Activated B cell treated with CpG ODN at 0.5 μM for 24 hours (primary cell): Measurements from ENCODE around the gene COL23A1. TPM values are rescaled to one million over a fixed set of nuclear protein-coding genes. Genes with fewer than 3 reads are reported as not detected.

Source experiments
- ATAC-seq: fragments of 200-7000 bp; cut with Tn5 transposase; one replicate; pipeline ENCODE4 v1.10.0; 2021; ENCODE audit warnings: low read depth, mild to moderate bottlenecking, moderate library complexity
- CTCF ChIA-PET: fragments of 350-600 bp; sonication (Branson Sonifier 250); formaldehyde crosslinking; loops from one replicate; lab custom pipeline; 2021; ENCODE audit warnings: antibody characterized with exemption; lab: Charles Lee
- POLR2A ChIA-PET: fragments of 350-600 bp; sonication (Branson Sonifier 250); formaldehyde crosslinking; loops from one replicate; lab custom pipeline; 2021; ENCODE audit warnings: antibody characterized with exemption; lab: Charles Lee
- DNase-seq: peaks from one replicate; pipeline ENCODE4 v3.0.0; 2022
- H3K27ac Mint-ChIP-seq: one replicate; pipeline ENCODE4 v1.8.0; 2020; ENCODE audit warnings: mixed read lengths
- H3K27me3 Mint-ChIP-seq: one replicate; pipeline ENCODE4 v1.8.0; 2021; ENCODE audit warnings: mixed read lengths
- H3K36me3 Mint-ChIP-seq: one replicate; pipeline ENCODE4 v1.8.0; 2021; ENCODE audit warnings: low read depth, mixed read lengths
- H3K4me1 Mint-ChIP-seq: one replicate; pipeline ENCODE4 v1.8.0; 2021; ENCODE audit warnings: mixed read lengths
- H3K4me3 Mint-ChIP-seq: one replicate; pipeline ENCODE4 v1.8.0; 2020; ENCODE audit warnings: mild to moderate bottlenecking, mixed read lengths
- H3K9me3 Mint-ChIP-seq: one replicate; pipeline ENCODE4 v1.8.0; 2020; ENCODE audit warnings: mixed read lengths
- CTCF ChIP-seq: fragments of 200-600 bp; IDR thresholded peaks from one replicate; pipeline ENCODE4 v1.8.0; 2022; ENCODE audit warnings: antibody characterized with exemption, mild to moderate bottlenecking
- intact Hi-C: fragments of 100-400 bp; cut with micrococcal nuclease; formaldehyde crosslinking; loops from one replicate; pipeline ENCODE4 v1.15.1; 2024
- total RNA-seq: library from RNA; stranded (reverse); gene quantifications from 2 replicates; pipeline ENCODE4 v1.2.3, GENCODE V29; 2022

Gene COL23A1
- total RNA-seq, 1 donor from 2014 or later: not detected

- Mint-ChIP-seq H3K36me3 (no peaks in the 10 kb centered on the region), H3K27ac (no peak overlapping the region), H3K9me3 (no peaks in the 10 kb centered on the region), H3K4me3 (no peak overlapping the region), H3K27me3 (peaks cover 8% of the 10 kb centered on the region), H3K4me1 (no peaks in the 10 kb centered on the region)
- intact Hi-C loops: no loop called here
- no peak for DNase-seq
- no peak for TF ChIP-seq CTCF
- ChIA-PET CTCF (no interaction called here), POLR2A (no interaction called here)
- no peak for ATAC-seq
These were observed 197.8 kb downstream of the COL23A1 start for GRCh38 chr5:178392386-178392785.

GRCh38 chr5:178391480-178391879 lies 198.7 kb downstream of the COL23A1 start:
- no peaks in the 10 kb centered on the region for H3K9me3 Mint-ChIP-seq
- no peaks in the 10 kb centered on the region for H3K4me1 Mint-ChIP-seq
- peaks cover 13% of the 10 kb centered on the region for H3K27me3 Mint-ChIP-seq
- ATAC-seq (no peak), DNase-seq (no peak)
- intact Hi-C loops: no loop called here
- H3K36me3 Mint-ChIP-seq: no peaks in the 10 kb centered on the region
- ChIA-PET CTCF (no interaction called here), POLR2A (no interaction called here)
- no peak for TF ChIP-seq CTCF
- H3K27ac Mint-ChIP-seq: no peak overlapping the region
- H3K4me3 Mint-ChIP-seq: no peak overlapping the region

GRCh38 chr5:178389796-178390195 lies 200.4 kb downstream of the COL23A1 start:
- Mint-ChIP-seq H3K4me3 (no peak overlapping the region), H3K9me3 (no peaks in the 10 kb centered on the region)
- POLR2A ChIA-PET: no interaction called here

GRCh38 chr5:178389026-178389729 lies 201.0 kb downstream of the COL23A1 start:
- no peak for TF ChIP-seq CTCF
- ChIA-PET CTCF (no interaction called here), POLR2A (no interaction called here)
- Mint-ChIP-seq H3K36me3 (no peaks in the 10 kb centered on the region), H3K4me3 (no peak overlapping the region), H3K4me1 (no peaks in the 10 kb centered on the region), H3K27me3 (peaks cover 16% of the 10 kb centered on the region), H3K9me3 (no peaks in the 10 kb centered on the region), H3K27ac (no peak overlapping the region)
- DNase-seq: no peak
- intact Hi-C loops: no loop called here
- no peak for ATAC-seq

More at GRCh38 chr5:178389796-178390195, 200.4 kb downstream of the COL23A1 start:
- CTCF ChIA-PET: no interaction called here
- Mint-ChIP-seq H3K27me3 (peaks cover 15% of the 10 kb centered on the region), H3K36me3 (no peaks in the 10 kb centered on the region), H3K4me1 (no peaks in the 10 kb centered on the region), H3K27ac (no peak overlapping the region)
- ATAC-seq (no peak), DNase-seq (no peak)
- TF ChIP-seq CTCF: no peak
- intact Hi-C loops: no loop called here

GRCh38 chr5:178388386-178389025 lies 201.7 kb downstream of the COL23A1 start:
- no peaks in the 10 kb centered on the region for H3K9me3 Mint-ChIP-seq
- ChIA-PET CTCF (no interaction called here), POLR2A (no interaction called here)
- H3K4me1 Mint-ChIP-seq: no peaks in the 10 kb centered on the region
- DNase-seq (no peak), ATAC-seq (no peak)
- H3K27ac Mint-ChIP-seq: no peak overlapping the region
- no peaks in the 10 kb centered on the region for H3K36me3 Mint-ChIP-seq
- intact Hi-C loops: no loop called here
- peaks cover 16% of the 10 kb centered on the region for H3K27me3 Mint-ChIP-seq
- H3K4me3 Mint-ChIP-seq: no peak overlapping the region
- no peak for TF ChIP-seq CTCF
